ENCODE measurements around the gene TIMM10. TPM values are rescaled to one million over a fixed set of nuclear protein-coding genes. Genes with fewer than 3 reads are reported as not detected.
A peak's percentile ranks its signal among the peaks of the same experiment; 100 is the strongest.

The TIMM10 gene
- total RNA-seq, 1 experiment from 2014 or later, result 80.3 TPM

GRCh38 chr11:57480409-57481137 is 50.0 kb downstream of the TIMM10 start:
- ChIA-PET CTCF (interaction anchor here (0.6 to 5.2 kb wide), 11 partner anchors 9 to 1685 kb away, joined by 3 to 45 read pairs (median 4); partner anchors contain the start of gene OR5D14), POLR2A (no interaction called here)
- intact Hi-C loops (cut with micrococcal nuclease), result loop anchor here (2.0 kb wide), 2 partner anchors 24 to 136 kb away; no protein-coding TSS in a partner anchor
- H3K27me3 Mint-ChIP-seq (ENCODE audit: insufficient read depth, unreplicated experiment), result peaks cover 24% of the 10 kb centered on the region
- H3K9me3 Mint-ChIP-seq (ENCODE audit: unreplicated experiment), result no peaks in the 10 kb centered on the region
- H3K4me3 Mint-ChIP-seq (ENCODE audit: unreplicated experiment), result no peak overlapping the region
- BruUV-seq (replicated peaks), result no TSS peak
- DNase-seq (ENCODE audit: unreplicated experiment), result peak; percentile 68
- H3K4me1 Mint-ChIP-seq (ENCODE audit: insufficient read depth, unreplicated experiment), result peaks cover 2% of the 10 kb centered on the region
- peak; percentile 72 for TF ChIP-seq CTCF (IDR thresholded peaks at IDR 0.05; ENCODE audit: unreplicated experiment)
- H3K27ac Mint-ChIP-seq (ENCODE audit: low read depth, unreplicated experiment), result no peak overlapping the region
- H3K36me3 Mint-ChIP-seq (ENCODE audit: insufficient read depth, unreplicated experiment), result no peaks in the 10 kb centered on the region

GRCh38 chr11:57479911-57480310 is 50.6 kb downstream of the TIMM10 start:
- Mint-ChIP-seq H3K36me3 (ENCODE audit: insufficient read depth, unreplicated experiment) (no peaks in the 10 kb centered on the region), H3K4me1 (ENCODE audit: insufficient read depth, unreplicated experiment) (no peaks in the 10 kb centered on the region), H3K27ac (ENCODE audit: low read depth, unreplicated experiment) (no peak overlapping the region), H3K27me3 (ENCODE audit: insufficient read depth, unreplicated experiment) (peaks cover 24% of the 10 kb centered on the region), H3K4me3 (ENCODE audit: unreplicated experiment) (no peak overlapping the region), H3K9me3 (ENCODE audit: unreplicated experiment) (no peaks in the 10 kb centered on the region)
- no peak for TF ChIP-seq CTCF (IDR thresholded peaks at IDR 0.05; ENCODE audit: unreplicated experiment)
- CTCF ChIA-PET, result interaction anchor here (0.6 to 5.2 kb wide), 6 partner anchors 12 to 1685 kb away, joined by 3 to 45 read pairs (median 6); partner anchors contain the start of gene OR5D14
- intact Hi-C loops (cut with micrococcal nuclease), result loop anchor here (2.0 kb wide), 2 partner anchors 23 to 135 kb away; no protein-coding TSS in a partner anchor
- POLR2A ChIA-PET, result no interaction called here
- no TSS peak for BruUV-seq (replicated peaks)
- no peak for DNase-seq (ENCODE audit: unreplicated experiment)

- H3K4me1 Mint-ChIP-seq (ENCODE audit: insufficient read depth, unreplicated experiment), result no peaks in the 10 kb centered on the region
These were observed 51.4 kb downstream of the TIMM10 start for GRCh38 chr11:57479021-57479663.

More at GRCh38 chr11:57479021-57479663, 51.4 kb downstream of the TIMM10 start:
- TF ChIP-seq CTCF (IDR thresholded peaks at IDR 0.05; ENCODE audit: unreplicated experiment), result no peak
- Mint-ChIP-seq H3K4me3 (ENCODE audit: unreplicated experiment) (no peak overlapping the region), H3K27ac (ENCODE audit: low read depth, unreplicated experiment) (no peak overlapping the region), H3K27me3 (ENCODE audit: insufficient read depth, unreplicated experiment) (peaks cover 24% of the 10 kb centered on the region), H3K36me3 (ENCODE audit: insufficient read depth, unreplicated experiment) (no peaks in the 10 kb centered on the region), H3K9me3 (ENCODE audit: unreplicated experiment) (no peaks in the 10 kb centered on the region)
- ChIA-PET CTCF (interaction anchor here (0.6 to 5.2 kb wide), 5 partner anchors 13 to 613 kb away, joined by 3 to 45 read pairs (median 4); no protein-coding TSS in a partner anchor), POLR2A (interaction anchor here (1.4 kb wide), 1 partner anchor 15 kb away, joined by 4 read pairs; no protein-coding TSS in a partner anchor)
- no peak for DNase-seq (ENCODE audit: unreplicated experiment)
- intact Hi-C loops (cut with micrococcal nuclease), result no loop called here
- no TSS peak for BruUV-seq (replicated peaks)

Other genes starting within 250 kb of the TIMM10 start
- gene TNKS1BP1, start 205.8 kb downstream of the TIMM10 start, total RNA-seq (2022), result 198 and 202 TPM in 2 replicates
- gene SSRP1, start 194.9 kb downstream of the TIMM10 start, total RNA-seq (2022), result 159 and 229 TPM in 2 replicates
- not detected in 2 replicates for gene P2RX3, start 192.4 kb downstream of the TIMM10 start, total RNA-seq (2022)
- gene PRG3, start 149.6 kb downstream of the TIMM10 start, total RNA-seq (2022), result not detected in 2 replicates
- gene PRG2, start 140.1 kb downstream of the TIMM10 start, total RNA-seq (2022), result 0.25 TPM in 1 of 2 replicates, not detected in the other
- 96.6 and 112 TPM in 2 replicates for gene SLC43A3, start 103.6 kb downstream of the TIMM10 start, total RNA-seq (2022)
- gene RTN4RL2, start 70.2 kb downstream of the TIMM10 start, total RNA-seq (2022), result 2.0 and 3.2 TPM in 2 replicates
- 1.7 and 3.2 TPM in 2 replicates for gene SLC43A1, start 15.1 kb downstream of the TIMM10 start, total RNA-seq (2022)
- gene SMTNL1, start 6.8 kb upstream of the TIMM10 start, total RNA-seq (2022), result not detected in 2 replicates
- 17.0 and 17.3 TPM in 2 replicates for gene UBE2L6, start 36.9 kb upstream of the TIMM10 start, total RNA-seq (2022)
- 1.1 TPM in 1 of 2 replicates, not detected in the other for gene SERPING1, start 66.9 kb upstream of the TIMM10 start, total RNA-seq (2022)
- gene YPEL4, start 119.2 kb upstream of the TIMM10 start, total RNA-seq (2022), result 0.16 TPM in 1 of 2 replicates, not detected in the other
- gene CLP1, start 127.0 kb upstream of the TIMM10 start, total RNA-seq (2022), result 8.6 and 9.2 TPM in 2 replicates
- gene ZDHHC5, start 137.4 kb upstream of the TIMM10 start, total RNA-seq (2022), result 73.8 and 74.6 TPM in 2 replicates
- 32.3 and 36.2 TPM in 2 replicates for gene MED19, start 181.5 kb upstream of the TIMM10 start, total RNA-seq (2022)
- 145 and 161 TPM in 2 replicates for gene TMX2, start 181.8 kb upstream of the TIMM10 start, total RNA-seq (2022)
- 60.3 and 84.5 TPM in 2 replicates for gene SELENOH, start 210.7 kb upstream of the TIMM10 start, total RNA-seq (2022)
- gene BTBD18, start 221.1 kb upstream of the TIMM10 start, total RNA-seq (2022), result not detected in 2 replicates
- gene CTNND1, start 231.0 kb upstream of the TIMM10 start, total RNA-seq (2022), result 114 and 118 TPM in 2 replicates

Measured in MCF 10A (cell line).